DOHH2 (cell line): ENCODE data around the gene CDH22.

Experiments used
- H3F3A ChIP-seq: fragments of 200-600 bp; sonication (generic), shearing (Covaris generic); 2 replicates; pipeline ENCODE4 v1.6.0; 2016; ENCODE audit warnings: antibody characterized with exemption, mild to moderate bottlenecking; ENCODE audit not compliant: control insufficient read depth, insufficient read depth
- H3K27ac ChIP-seq: fragments of 200-600 bp; sonication (generic); 2 replicates; pipeline ENCODE4 v1.5.1; 2014; ENCODE audit warnings: low read depth, mild to moderate bottlenecking, low read length, moderate library complexity
- H3K27me3 ChIP-seq: fragments of 200-600 bp; sonication (generic); 2 replicates; pipeline ENCODE4 v1.6.1; 2014; ENCODE audit warnings: mild to moderate bottlenecking, low read length, mixed read lengths; ENCODE audit not compliant: control insufficient read depth
- H3K36me3 ChIP-seq: fragments of 200-600 bp; sonication (generic); 2 replicates; pipeline ENCODE4 v1.6.1; 2014; ENCODE audit warnings: mild to moderate bottlenecking, low read length, moderate library complexity, mixed read lengths; ENCODE audit not compliant: control insufficient read depth
- H3K4me1 ChIP-seq: fragments of 200-600 bp; sonication (generic); 2 replicates; pipeline ENCODE4 v1.6.1; 2014; ENCODE audit warnings: mild to moderate bottlenecking, low read length, mixed read lengths; ENCODE audit not compliant: control insufficient read depth
- H3K4me2 ChIP-seq: fragments of 200-600 bp; sonication (generic); 2 replicates; pipeline ENCODE4 v1.6.0; 2014; ENCODE audit warnings: mild to moderate bottlenecking, low read length, moderate library complexity
- H3K4me3 ChIP-seq: fragments of 200-600 bp; sonication (generic); 2 replicates; pipeline ENCODE4 v1.5.1; 2014; ENCODE audit warnings: mild to moderate bottlenecking, low read length, mixed read lengths
- H3K79me2 ChIP-seq: fragments of 200-600 bp; sonication (generic); 2 replicates; pipeline ENCODE4 v1.6.1; 2014; ENCODE audit warnings: mild to moderate bottlenecking, low read length, mixed read lengths; ENCODE audit not compliant: control insufficient read depth
- H3K9me2 ChIP-seq: fragments of 200-600 bp; sonication (generic); replicated peaks from 2 replicates; pipeline ENCODE4 v1.6.1; 2014; ENCODE audit warnings: mild to moderate bottlenecking, low read length, mixed read lengths; ENCODE audit not compliant: control insufficient read depth
- H3K9me3 ChIP-seq: fragments of 200-600 bp; sonication (generic); 2 replicates; pipeline ENCODE4 v1.6.1; 2014; ENCODE audit warnings: antibody characterized with exemption, low read length, mixed read lengths; ENCODE audit not compliant: control insufficient read depth, insufficient read depth
- H4K20me1 ChIP-seq: fragments of 200-600 bp; sonication (generic); 2 replicates; pipeline ENCODE4 v1.6.0; 2014; ENCODE audit warnings: low read depth, mild to moderate bottlenecking, antibody characterized with exemption, low read length, moderate library complexity; ENCODE audit not compliant: control insufficient read depth, insufficient read depth
- EZH2phosphoT487 ChIP-seq: fragments of 200-600 bp; sonication (generic); IDR thresholded peaks from 2 replicates; pipeline ENCODE4 v1.6.1; 2017; ENCODE audit warnings: borderline replicate concordance, mild to moderate bottlenecking, antibody characterized with exemption, low read length, moderate library complexity, mixed read lengths
- TF ChIP-seq, protein P1 (sequence below): fragments of 200-600 bp; sonication (generic); IDR thresholded peaks from one replicate; pipeline ENCODE4 v1.5.1; 2014; ENCODE audit warnings: antibody characterized with exemption, mild to moderate bottlenecking, low read depth, low read length; ENCODE audit not compliant: poor library complexity, severe bottlenecking

CDH22 gene

DNA sequence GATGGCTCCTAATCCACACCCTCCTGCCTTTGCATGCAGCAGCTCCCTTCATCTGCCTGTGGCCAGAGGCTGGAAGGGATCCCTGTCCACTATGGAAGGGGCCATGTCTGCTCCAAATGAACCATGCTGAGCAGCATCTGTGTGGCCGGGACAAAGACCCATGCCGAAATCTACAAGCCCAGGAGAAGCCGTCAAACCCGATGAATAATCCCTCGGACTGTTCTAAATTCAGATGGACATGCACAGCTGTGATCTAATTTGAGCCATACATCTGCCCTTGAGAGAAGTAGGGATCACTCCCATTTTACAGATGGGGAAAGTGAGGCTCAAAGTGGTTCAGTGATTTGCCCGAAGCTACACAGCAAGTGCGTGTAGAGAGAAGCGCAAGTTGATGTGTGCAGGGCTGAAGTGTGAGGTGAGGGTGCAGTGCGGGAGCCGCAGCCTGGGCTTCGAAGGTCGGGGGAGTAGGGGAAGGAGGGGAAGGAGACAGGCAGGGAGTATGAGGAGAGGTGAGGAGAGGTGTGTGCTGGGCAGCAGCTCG is 22.6 kb upstream of the CDH22 start:
- H3K36me3 ChIP-seq: no peaks in the 10 kb centered on the region
- no peaks in the 10 kb centered on the region for H3K79me2 ChIP-seq
- H3K9me2 ChIP-seq: no peaks in the 10 kb centered on the region
- H3K4me2 ChIP-seq: no peak overlapping the region
- H3K4me1 ChIP-seq: no peaks in the 10 kb centered on the region
- H3K27me3 ChIP-seq: peaks cover 14% of the 10 kb centered on the region
- H3K9me3 ChIP-seq: no peaks in the 10 kb centered on the region
- TF ChIP-seq EZH2phosphoT487: no peak
- TF ChIP-seq, protein P1, sequence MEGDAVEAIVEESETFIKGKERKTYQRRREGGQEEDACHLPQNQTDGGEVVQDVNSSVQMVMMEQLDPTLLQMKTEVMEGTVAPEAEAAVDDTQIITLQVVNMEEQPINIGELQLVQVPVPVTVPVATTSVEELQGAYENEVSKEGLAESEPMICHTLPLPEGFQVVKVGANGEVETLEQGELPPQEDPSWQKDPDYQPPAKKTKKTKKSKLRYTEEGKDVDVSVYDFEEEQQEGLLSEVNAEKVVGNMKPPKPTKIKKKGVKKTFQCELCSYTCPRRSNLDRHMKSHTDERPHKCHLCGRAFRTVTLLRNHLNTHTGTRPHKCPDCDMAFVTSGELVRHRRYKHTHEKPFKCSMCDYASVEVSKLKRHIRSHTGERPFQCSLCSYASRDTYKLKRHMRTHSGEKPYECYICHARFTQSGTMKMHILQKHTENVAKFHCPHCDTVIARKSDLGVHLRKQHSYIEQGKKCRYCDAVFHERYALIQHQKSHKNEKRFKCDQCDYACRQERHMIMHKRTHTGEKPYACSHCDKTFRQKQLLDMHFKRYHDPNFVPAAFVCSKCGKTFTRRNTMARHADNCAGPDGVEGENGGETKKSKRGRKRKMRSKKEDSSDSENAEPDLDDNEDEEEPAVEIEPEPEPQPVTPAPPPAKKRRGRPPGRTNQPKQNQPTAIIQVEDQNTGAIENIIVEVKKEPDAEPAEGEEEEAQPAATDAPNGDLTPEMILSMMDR: no peak
- no peaks in the 10 kb centered on the region for H4K20me1 ChIP-seq
- H3K4me3 ChIP-seq: no peak overlapping the region
- no peaks in the 10 kb centered on the region for H3F3A ChIP-seq
- H3K27ac ChIP-seq: no peak overlapping the region

- Histone ChIP-seq H3F3A (no peaks in the 10 kb centered on the region), H3K36me3 (no peaks in the 10 kb centered on the region), H3K79me2 (no peaks in the 10 kb centered on the region), H3K9me2 (no peaks in the 10 kb centered on the region), H3K4me2 (no peak overlapping the region), H3K4me1 (no peaks in the 10 kb centered on the region), H3K27ac (no peak overlapping the region), H3K27me3 (peaks cover 11% of the 10 kb centered on the region), H3K9me3 (no peaks in the 10 kb centered on the region), H4K20me1 (0 out of 2 replicates have a peak, but pooled peaks cover 1% of the 10 kb centered on the region), H3K4me3 (no peak overlapping the region)
- TF ChIP-seq EZH2phosphoT487: no peak
- TF ChIP-seq, protein P1: no peak
These were observed 21.9 kb upstream of the CDH22 start for GRCh38 chr20:46330072-46330763.

DNA sequence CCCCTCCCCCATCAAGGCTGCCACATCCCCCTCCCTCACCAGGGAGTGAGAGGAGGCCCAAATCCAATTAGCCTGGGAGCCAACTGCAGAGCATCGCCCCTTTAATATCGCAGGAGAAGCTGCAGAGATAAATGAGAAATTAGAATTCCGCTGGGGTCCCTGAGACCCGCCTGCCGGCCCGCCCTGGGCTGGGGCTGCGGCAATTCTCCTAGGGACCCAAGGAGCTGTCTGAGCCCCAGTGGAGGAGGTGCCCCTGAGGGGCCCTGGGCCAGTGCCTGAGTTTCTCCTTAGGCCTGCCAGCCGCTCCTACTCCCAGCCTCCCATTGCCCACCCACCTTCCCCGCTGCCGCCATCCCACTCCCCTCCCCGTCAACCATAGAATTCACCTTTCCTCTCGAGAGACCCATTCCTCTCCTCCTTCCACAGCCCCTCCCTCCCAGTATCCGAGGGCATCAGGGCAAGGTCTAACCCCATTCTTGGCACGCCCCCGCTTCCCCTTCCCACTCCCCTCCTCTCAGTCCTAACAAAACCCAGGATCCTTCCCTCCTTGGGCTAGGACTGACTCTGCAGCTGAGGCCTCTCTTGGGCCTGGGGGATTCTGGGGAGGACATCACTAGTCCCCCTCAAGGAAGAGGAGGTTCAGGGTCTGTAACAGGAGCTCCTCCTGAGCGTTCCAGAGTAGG is 20.0 kb upstream of the CDH22 start:
- TF ChIP-seq, protein P1: no peak
- no peak for TF ChIP-seq EZH2phosphoT487
- Histone ChIP-seq H3K36me3 (no peaks in the 10 kb centered on the region), H4K20me1 (0 out of 2 replicates have a peak, but pooled peaks cover 3% of the 10 kb centered on the region), H3K4me2 (no peak overlapping the region), H3K27me3 (peaks cover 4% of the 10 kb centered on the region; the same call in 1 of the 2 replicates), H3K79me2 (no peaks in the 10 kb centered on the region), H3F3A (no peaks in the 10 kb centered on the region), H3K9me3 (no peaks in the 10 kb centered on the region), H3K4me3 (no peak overlapping the region), H3K27ac (no peak overlapping the region), H3K9me2 (no peaks in the 10 kb centered on the region), H3K4me1 (no peaks in the 10 kb centered on the region)
